ENCODE data around the gene SLFN12L.

DNA sequence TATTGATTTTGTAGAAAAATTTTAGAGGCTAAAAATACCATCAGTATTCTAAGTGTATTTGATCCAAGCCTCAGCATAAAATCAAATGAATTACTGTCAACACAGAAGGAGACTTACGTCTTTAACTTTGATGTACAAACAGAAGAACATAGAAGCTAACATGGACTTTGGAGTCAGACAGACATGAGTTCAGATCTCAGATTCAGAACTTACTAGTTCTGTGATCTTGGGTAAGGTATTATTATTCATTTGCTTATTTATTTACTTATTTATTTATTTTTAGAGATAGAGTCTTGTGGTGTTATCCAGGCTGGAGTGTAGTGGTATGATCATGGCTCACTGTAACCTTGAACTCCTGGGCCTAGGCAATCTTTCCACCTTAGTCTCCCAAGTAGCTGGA, 4.0 kb upstream of the SLFN12L start:
- TF ChIP-seq GATA2 (IDR thresholded peaks at IDR 0.05; ENCODE audit: low read depth, low read length) (no peak), GATA3 (IDR thresholded peaks at IDR 0.05; ENCODE audit: low read depth, low read length) (no peak)
